Muscle of leg (tissue), 11 donors: Measurements from ENCODE around the gene GPR32. TPM values are rescaled to one million over a fixed set of nuclear protein-coding genes. Genes with fewer than 3 reads are reported as not detected.

Source experiments
- DNase-seq: peaks from one replicate; pipeline ENCODE4 v3.0.0; 2013
- H3K27ac ChIP-seq: one replicate; pipeline ENCODE4 v1.5.1; 2013; ENCODE audit warnings: mild to moderate bottlenecking, low read length, control low read depth
- H3K27me3 ChIP-seq: one replicate; pipeline ENCODE4 v1.6.1; 2013; ENCODE audit warnings: low read length; ENCODE audit not compliant: control insufficient read depth, insufficient read depth
- H3K36me3 ChIP-seq: one replicate; pipeline ENCODE4 v1.6.1; 2013; ENCODE audit warnings: low read length; ENCODE audit not compliant: control insufficient read depth, insufficient read depth
- H3K4me1 ChIP-seq: one replicate; pipeline ENCODE4 v1.6.1; 2013; ENCODE audit warnings: low read length; ENCODE audit not compliant: control insufficient read depth, insufficient read depth
- H3K4me3 ChIP-seq: one replicate; pipeline ENCODE4 v1.5.1; 2013; ENCODE audit warnings: low read length, control low read depth
- H3K9me3 ChIP-seq: replicated peaks from 2 replicates; pipeline ENCODE4 v1.6.1; 2013; ENCODE audit warnings: low read depth, low read length; ENCODE audit not compliant: control insufficient read depth
- WGBS: methylation state at CpG from one replicate; pipeline ENCODE4 v1.1.5; 2013; ENCODE audit warnings: missing lambda C conversion rate; ENCODE audit not compliant: insufficient coverage; 5-methylcytosine and 5-hydroxymethylcytosine counted together
- polyA plus RNA-seq, 8 donors: library from polyadenylated mRNA; unstranded; fragments of 120-200 nt; gene quantifications; one replicate each; pipeline versions ENCODE4 v1.2.1 to v1.2.3, GENCODE V29; 2013; ENCODE audit warnings: inconsistent platforms in 1 of 8, low replicate concordance in 1 of 8; ENCODE audit not compliant: insufficient read length in 8 of 8, insufficient read depth in 1 of 8
- total RNA-seq: library from RNA; stranded (reverse); fragments of 120-200 nt; gene quantifications from one replicate; pipeline ENCODE4 v1.2.4, GENCODE V29; 2013

The GPR32 gene
- total and polyA plus RNA-seq, 9 donors: not detected

DNA sequence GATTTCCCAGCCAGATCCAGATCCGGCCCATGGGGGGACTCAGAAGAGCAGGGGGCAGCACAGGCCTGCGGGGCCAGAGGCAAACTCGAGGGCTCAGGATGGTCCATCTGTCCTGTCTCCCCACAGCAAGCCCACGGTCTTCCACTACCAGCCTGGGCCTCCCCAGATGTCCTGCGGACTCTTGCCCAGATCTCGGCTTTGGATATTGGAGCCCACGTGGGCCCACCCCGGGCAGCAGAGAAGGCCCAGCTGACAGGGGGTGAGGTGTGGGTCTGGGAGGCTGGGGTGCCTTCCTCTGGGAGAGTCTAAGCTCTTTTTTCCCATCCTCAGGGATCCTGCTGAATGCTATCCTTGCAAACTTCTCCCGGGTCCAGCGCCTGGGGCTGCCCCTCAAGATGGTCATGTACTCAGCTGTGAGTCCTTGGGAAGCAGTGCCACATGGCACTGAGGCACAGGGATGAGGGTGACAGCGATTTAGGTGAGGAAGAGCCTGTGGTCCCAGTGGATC lies 23.3 kb downstream of the GPR32 start:
- no peak for DNase-seq
- H3K9me3 ChIP-seq: no peaks in the 10 kb centered on the region
- H3K36me3 ChIP-seq: peaks cover 31% of the 10 kb centered on the region
- H3K27me3 ChIP-seq: no peaks in the 10 kb centered on the region
- WGBS: 69% methylated on average over 5 of the region's 11 CpGs
- H3K4me3 ChIP-seq: no peak overlapping the region
- H3K27ac ChIP-seq: no peak overlapping the region
- no peaks in the 10 kb centered on the region for H3K4me1 ChIP-seq

DNA sequence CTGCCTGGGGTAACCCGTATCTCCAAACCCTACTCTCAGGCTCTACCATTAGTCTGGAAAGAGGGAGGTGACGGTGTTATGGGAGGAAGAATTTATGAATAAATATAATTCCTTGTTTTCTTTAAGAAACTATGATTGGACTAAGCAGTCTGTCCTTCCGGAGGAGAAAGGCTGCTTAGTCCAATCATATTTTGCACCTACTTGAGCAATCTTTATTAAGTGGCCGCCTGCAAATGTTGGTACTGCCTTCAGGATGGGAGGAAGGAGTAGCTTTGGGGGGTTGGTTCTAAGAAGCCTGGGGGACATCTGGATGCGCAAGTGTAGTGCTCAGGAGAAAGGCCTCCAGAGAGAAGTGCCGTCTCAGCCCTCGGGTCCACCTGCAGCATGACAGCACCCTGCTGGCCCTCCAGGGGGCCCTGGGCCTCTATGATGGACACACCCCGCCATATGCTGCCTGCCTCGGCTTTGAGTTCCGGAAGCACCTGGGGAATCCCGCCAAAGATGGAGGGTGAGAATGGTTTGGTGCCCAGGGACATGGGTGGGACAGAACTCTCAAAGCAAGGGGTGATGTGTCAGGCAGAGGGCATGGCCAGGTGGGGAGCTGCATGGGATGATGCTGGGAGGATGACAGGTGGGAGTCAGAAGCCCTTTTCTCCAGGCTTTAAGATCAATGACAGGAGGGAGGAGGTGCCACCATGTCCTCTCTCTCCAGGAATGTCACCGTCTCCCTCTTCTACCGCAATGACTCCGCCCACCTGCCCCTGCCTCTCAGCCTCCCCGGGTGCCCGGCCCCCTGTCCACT lies 24.0 kb downstream of the GPR32 start:
- no peaks in the 10 kb centered on the region for H3K4me1 ChIP-seq
- no peaks in the 10 kb centered on the region for H3K9me3 ChIP-seq
- 19% methylated on average over 12 of the region's 16 CpGs for WGBS

DNA sequence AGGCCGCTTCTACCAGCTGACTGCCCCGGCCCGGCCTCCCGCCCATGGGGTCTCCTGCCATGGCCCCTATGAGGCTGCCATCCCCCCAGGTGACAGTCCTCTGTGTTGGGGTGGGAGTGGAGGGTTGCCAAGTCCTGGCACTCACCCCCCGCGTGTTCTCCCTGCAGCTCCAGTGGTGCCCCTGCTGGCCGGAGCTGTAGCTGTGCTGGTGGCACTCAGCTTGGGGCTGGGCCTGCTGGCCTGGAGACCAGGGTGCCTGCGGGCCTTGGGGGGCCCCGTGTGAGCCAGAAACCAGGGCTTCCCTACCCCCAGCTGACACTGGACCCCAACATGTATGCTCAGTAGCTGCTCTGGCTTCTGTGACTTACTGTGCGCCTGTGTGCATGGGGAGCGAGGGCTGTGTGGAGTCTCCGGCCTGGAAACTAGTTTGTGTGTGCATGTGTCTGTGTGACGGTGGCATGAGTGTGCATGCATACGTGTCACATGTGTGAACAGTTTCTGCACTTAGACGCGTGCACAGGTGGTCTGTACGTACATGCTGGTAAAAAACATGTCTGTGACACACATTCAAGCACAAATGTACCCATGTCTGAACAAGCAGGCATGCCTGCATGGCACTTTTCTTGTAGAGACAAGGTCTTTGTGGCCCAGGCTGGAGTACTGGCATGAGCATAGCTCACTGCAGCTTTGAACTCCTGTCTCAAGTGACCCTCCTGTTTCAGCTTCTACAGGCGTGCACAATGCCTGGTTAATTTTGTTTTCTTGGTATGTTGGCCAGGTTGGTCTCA lies 24.8 kb downstream of the GPR32 start:
- Histone ChIP-seq H3K27ac (no peak overlapping the region), H3K4me3 (no peak overlapping the region), H3K36me3 (peaks cover 44% of the 10 kb centered on the region), H3K9me3 (no peaks in the 10 kb centered on the region), H3K27me3 (no peaks in the 10 kb centered on the region), H3K4me1 (no peaks in the 10 kb centered on the region)
- DNase-seq: no peak
- 50% methylated on average over 14 of the region's 18 CpGs for WGBS

More for the DNA sequence above, 24.0 kb downstream of the GPR32 start:
- DNase-seq: no peak
- no peaks in the 10 kb centered on the region for H3K27me3 ChIP-seq
- H3K36me3 ChIP-seq: peaks cover 36% of the 10 kb centered on the region
- H3K4me3 ChIP-seq: no peak overlapping the region
- H3K27ac ChIP-seq: no peak overlapping the region

DNA sequence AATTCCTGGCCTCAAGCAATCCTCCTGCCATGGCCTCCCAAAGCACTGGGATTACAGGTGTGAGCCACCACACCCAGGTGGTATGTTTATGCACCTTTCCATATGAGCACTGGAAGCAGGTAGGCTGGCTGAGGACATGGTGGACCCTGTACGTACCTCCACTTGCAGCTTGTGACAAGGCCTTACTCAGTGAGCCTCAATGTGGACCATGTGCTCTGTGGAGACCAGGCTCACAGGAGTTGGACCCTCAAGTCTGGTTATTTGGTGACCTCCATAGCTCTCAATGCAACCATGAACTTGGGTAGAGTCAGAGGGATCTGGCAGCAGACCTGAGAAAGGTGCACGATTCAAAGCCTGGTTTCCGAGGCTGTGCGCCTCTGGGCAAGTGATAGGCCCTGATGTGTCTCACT lies 25.4 kb downstream of the GPR32 start:
- Histone ChIP-seq H3K4me1 (no peaks in the 10 kb centered on the region), H3K27me3 (no peaks in the 10 kb centered on the region), H3K36me3 (peaks cover 47% of the 10 kb centered on the region), H3K4me3 (no peak overlapping the region), H3K9me3 (no peaks in the 10 kb centered on the region), H3K27ac (no peak overlapping the region)
- 100% methylated on average over 1 of the region's 4 CpGs for WGBS
- no peak for DNase-seq

DNA sequence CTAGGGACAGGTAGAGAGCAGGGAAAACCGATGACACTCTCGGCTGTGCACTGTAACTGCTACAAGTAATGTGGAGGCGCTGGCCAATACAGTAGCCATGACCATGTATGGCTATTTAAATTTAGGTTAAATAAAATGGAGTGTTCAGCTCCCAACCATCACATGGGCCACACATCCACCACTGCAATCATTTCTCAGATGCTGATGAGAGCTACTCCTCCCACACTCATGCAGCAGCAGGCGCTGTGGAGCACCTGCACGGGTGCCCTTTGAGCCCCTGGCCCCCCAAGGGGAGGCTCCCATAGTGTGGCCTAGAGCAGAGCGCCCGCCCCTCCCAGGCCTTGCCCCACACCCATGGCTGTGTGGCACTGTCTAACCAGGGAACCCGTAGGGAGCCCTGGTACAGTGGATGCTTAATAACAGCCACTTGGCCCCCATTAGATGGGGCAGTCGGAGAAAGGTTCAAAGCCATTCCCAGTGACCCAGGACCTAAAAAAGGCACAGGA lies 25.9 kb downstream of the GPR32 start:
- H3K27ac ChIP-seq: no peak overlapping the region
- peaks cover 51% of the 10 kb centered on the region for H3K36me3 ChIP-seq
- 88% methylated on average over 6 of the region's 9 CpGs for WGBS
- no peaks in the 10 kb centered on the region for H3K9me3 ChIP-seq
- no peak overlapping the region for H3K4me3 ChIP-seq
- H3K4me1 ChIP-seq: no peaks in the 10 kb centered on the region
- no peak for DNase-seq
- no peaks in the 10 kb centered on the region for H3K27me3 ChIP-seq

DNA sequence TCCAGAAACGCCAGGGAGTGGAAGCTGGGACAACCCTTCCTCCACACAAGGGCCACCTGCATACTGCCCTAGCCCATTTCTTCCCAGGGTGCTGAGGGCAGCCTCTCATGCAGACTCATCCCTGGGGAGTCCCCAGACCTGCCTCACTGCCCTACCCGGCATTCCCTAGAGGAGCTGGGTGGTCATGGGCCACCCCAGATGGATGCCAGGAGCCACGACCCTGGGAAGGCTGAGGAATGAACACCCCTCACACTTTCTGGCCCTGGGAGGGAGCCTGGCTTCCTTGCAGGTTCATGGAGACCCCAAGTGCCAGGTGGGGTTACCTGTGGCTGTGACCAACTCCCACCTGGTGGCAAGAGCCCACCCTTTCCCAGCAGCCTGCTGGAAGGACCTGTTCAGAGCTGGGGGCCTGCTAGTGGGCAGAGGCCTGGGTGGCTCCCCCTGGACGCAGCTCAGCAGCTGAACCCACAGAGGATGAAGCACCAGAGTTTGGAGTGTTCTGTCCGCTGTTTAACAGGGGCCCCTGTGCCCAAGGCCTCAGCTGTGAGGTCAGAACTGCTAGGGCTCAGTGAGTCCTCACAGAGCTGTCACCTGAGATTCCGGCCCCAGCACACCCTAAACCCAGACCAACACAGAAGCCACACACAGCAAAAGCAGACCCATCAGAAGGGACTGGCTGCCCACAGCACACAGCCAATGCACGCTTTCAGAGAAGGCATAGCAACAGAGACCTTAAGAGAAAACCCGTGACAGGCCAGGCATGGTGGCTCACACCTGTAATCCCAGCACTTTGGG lies 26.6 kb downstream of the GPR32 start:
- Histone ChIP-seq H3K27ac (no peak overlapping the region), H3K36me3 (peaks cover 54% of the 10 kb centered on the region), H3K4me1 (no peaks in the 10 kb centered on the region), H3K4me3 (no peak overlapping the region), H3K27me3 (no peaks in the 10 kb centered on the region), H3K9me3 (no peaks in the 10 kb centered on the region)
- DNase-seq: no peak
- WGBS: 99% methylated on average over 6 of the region's 8 CpGs

DNA sequence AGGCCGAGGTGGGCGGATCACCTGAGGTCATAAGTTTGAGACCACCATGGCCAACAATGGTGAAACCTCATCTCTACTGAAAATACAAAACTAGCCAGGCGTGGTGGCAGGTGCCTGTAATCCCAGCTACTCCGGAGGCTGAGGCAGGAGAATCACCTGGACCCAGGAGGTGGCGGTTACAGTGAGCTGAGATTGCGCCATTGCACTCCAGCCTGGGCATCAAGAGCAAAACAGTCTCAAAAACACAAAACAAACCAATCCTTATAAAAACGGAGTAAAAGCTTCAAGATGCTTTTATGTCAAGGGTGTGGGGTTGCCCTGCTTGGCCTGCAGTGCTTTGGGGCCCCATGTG lies 27.1 kb downstream of the GPR32 start:
- peaks cover 4% of the 10 kb centered on the region for H3K4me1 ChIP-seq
- no peak for DNase-seq
- WGBS: 98% methylated on average over 4 of the region's 7 CpGs
- H3K4me3 ChIP-seq: no peak overlapping the region
- H3K36me3 ChIP-seq: peaks cover 59% of the 10 kb centered on the region
- H3K27me3 ChIP-seq: no peaks in the 10 kb centered on the region
- no peaks in the 10 kb centered on the region for H3K9me3 ChIP-seq
- H3K27ac ChIP-seq: no peak overlapping the region

DNA sequence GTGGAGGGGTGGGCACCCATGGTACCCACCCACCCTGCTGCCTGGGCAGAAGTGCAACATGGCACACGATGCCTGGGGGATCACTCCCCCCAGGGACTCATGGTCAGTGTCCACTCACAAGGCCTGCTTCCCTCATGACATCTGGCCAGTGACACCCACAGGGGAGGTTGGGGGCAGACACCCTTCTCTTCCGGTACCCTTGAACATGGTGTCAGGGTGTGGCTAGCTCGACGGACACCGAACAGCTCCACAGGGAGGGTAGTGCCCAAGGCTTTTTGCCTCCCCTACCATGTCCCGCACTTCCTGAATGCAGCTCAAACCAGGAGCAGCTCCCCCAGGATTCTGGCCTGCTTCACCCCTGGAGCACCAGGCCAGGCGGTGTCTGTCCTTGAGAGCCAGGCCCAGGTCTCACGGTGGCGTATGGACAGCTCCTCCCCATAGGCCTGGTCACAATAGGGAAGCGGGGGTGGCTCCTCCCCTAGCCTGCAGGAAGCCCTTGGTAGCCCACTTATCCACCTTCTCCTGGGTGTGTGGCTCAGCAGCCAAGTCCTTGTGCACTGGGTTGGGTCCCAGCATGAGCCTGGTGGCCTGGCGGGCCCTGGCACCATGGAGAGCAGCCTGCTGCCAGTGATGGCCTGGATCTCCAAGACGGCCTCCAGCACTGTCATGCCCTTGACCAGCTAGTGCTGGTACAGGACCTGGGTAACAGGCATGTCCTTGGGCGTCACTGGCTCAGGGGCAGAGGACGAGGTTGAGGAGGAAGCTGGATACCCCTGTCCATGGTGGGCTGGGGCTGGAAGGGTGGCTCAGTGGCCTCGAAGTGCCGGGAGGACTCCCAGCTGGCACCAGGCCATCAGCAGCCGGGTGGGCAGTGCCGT lies 27.8 kb downstream of the GPR32 start:
- WGBS: 80% methylated on average over 15 of the region's 18 CpGs

More for the DNA sequence above, 27.8 kb downstream of the GPR32 start:
- peaks cover 59% of the 10 kb centered on the region for H3K36me3 ChIP-seq
- no peaks in the 10 kb centered on the region for H3K27me3 ChIP-seq
- DNase-seq: no peak
- H3K4me3 ChIP-seq: no peak overlapping the region
- no peak overlapping the region for H3K27ac ChIP-seq
- H3K9me3 ChIP-seq: no peaks in the 10 kb centered on the region
- peaks cover 10% of the 10 kb centered on the region for H3K4me1 ChIP-seq
